Fibroblast of peridontal ligament (primary cell): ENCODE results near the gene NAA80.

Source experiments
- DNase-seq: peaks from one replicate; pipeline ENCODE4 v3.0.0-alpha.2; 2010; ENCODE audit errors: extremely low read depth

NAA80 gene

DNA sequence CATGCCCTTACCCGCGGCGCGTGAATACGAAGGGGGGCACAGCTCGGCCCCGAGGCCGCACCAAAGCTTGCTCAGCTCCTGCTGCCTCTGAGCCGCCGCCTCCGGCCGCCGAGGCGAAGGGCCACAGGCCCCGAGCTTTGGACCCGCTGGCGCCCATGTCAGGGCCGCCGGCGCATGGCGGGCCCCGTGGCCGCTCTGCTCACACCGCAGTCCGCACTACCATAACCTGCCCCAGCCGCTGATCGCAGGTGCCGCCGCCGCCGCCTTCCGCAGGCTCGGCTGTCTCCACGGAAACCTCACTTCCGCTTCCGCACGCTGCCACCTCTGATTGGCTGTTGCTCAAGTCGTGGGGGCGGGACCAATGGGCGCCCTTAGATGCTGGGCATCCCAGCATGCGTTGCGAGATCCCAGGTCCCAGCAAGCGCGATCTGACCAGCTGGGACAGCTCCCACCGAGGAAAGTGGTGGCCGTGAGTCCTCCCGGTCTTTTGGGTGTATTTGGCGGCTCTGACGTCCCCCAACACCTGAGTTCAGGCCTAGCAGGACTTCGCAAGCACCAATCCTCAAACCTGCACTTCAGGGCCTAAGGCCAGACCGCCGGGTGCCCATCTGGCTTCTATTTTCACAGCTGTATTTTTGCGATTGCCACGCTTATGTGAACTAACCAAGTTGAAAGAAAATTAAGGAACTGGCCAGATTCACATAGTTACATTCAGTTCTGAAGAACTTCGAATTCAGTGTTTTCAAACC, 28.9 kb upstream of the NAA80 start, which contains the start of gene TUSC2:
Gene TUSC2 (minus strand): TSS at position 281 of the 749 bp plus-strand sequence. CDS start 124 bp downstream, at position 157.
- peak; percentile 93 for DNase-seq

DNA sequence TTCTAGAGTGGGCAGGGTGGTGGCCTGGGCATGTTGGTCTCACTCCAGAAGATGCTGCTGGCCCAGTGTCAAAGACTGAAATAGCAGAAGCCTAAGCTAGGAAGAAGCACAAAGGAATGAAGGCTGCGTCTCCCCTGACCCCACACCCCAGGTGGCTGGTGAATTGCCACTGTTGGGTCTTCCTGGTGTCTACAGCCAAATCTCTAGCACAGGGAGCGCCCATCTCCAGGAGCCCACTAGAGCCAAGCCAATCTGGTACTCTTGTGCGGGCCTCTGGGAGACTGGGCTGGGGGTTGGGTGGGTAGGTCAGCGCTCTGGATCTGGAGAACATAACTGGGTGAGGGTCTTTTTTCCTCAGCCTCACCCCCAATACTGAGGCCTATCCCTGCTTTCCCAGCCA, 27.9 kb upstream of the NAA80 start:
- no peak for DNase-seq

DNA sequence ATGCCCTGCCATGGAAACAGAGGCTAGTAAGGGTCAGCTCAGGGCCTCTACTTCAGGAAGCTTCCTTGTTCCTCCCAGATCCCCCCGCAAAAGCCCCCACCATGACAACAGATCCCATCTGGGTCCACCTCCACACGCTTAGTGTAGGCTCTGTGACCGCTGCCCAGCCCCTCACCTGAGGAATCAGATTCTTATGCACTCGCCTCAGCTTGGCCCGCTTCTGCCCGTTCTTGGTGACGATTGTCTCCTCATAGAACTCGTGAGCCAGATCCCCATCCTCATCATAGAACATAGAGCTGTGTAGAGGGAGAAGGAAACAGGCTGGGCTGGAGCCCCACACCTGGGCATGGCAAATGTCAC, 27.0 kb upstream of the NAA80 start:
- no peak for DNase-seq

DNA sequence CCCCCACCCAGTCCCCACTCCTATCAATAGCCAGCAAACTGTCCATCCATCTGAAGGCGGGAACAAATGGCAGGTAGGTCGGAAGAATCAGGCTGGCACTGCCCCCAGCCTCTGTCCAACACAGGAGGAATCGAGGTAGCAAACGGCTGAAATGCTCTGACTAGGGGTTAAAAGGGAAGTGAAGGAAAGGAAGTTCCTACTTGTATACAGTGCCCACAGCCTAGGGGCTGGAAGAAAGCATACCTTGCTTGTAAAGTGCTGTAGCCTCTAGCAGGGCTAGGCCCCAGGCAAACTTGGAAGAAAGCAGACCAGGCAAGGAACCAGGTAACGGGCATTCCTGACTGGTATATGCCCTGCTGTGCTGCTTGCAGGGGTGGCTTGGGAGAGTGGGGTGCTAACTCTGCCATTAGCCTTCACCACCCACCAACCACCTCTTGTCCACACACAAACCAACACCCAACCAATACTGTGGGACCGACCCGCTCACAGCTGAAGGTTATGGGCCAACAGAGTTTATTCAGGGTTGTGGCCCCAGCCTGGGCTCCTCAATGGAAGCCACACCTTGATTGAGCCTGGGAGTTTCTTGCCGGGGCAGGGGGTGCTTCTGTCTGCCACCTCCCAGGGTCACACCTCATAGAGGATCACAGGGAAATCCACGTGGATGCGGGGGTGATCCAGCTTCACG, 26.4 kb upstream of the NAA80 start:
- DNase-seq: no peak

DNA sequence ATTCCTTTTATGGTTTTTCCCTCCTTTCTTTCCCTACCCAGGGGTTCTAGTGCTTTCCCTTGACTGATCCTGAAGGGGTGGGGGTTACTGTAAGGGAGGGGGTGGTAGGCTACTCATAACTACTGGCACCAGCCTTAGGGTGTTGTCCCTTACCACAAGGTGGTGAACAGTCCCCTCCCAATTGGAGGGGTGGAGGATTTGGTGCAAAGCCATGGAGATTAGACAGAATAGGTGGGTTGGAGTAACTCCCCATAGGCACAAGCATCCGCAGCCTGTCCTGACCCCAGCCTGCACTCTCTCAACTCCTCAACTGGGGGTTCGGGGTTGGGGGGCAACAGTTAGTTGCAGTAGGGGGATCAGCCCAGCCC, 25.9 kb upstream of the NAA80 start:
- DNase-seq: no peak

DNA sequence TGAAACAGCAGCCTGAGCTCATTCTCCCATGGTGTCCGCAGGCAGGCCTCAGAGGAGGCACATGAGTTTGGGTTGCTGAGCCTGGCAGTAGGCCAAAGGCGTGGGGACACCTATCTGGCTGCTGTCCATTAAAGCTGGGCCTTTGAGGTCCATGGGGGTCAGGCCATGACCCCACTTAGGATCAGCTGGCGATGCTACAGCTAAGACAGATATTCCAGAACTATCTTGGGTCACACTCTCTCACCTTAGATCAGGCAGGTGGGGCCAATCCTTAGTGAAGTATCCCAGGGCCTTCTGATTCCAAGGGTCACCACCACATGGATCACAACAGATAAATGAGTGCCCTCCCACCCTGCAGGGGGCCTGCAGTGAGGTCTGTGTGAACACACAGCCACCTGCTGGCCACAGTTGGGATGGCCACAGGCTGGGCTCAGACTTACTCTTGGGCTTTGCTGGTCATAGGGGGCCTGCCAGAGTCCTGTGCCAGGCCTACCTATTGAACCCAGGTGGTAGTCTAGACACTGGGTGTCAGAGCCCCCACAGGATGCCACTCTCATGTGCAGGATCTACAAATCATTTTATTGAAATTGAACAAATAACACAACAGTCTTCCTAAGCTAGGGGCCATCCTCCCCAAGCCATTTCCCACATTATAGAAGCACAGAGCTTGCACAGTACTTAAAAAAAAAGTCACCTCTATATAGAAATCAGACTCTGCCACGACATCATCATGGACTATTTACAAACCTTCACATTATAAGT, 25.3 kb upstream of the NAA80 start:
- DNase-seq: peak; percentile 60

DNA sequence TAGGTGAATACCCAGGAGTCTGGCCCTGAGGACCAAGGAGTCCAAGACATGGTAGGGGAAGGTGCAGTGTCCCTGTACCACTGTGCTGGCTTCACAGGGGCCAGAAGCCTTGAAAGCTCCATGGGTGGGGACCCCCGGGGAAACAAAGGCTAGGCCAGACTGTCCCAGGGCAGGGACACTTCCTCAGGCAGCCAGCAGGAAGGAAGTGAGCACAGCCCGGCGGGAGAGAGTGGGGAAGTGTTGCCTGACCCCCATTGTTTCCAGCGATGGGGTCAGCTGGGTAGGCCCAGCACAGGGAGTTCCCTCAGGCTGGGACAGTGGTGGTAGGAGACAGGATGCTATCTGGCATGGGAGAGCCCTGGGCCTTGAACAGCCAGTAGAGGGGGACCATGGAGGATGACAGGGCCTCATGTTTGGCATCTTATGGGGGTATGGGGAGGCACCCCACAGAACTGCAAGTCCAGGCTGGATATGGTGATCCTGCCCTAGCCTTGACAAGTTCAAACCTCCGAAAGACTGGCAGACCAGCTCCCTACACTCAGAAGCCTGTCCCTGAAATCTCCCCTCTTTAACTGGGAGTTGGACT, 24.5 kb upstream of the NAA80 start:
- DNase-seq: no peak

DNA sequence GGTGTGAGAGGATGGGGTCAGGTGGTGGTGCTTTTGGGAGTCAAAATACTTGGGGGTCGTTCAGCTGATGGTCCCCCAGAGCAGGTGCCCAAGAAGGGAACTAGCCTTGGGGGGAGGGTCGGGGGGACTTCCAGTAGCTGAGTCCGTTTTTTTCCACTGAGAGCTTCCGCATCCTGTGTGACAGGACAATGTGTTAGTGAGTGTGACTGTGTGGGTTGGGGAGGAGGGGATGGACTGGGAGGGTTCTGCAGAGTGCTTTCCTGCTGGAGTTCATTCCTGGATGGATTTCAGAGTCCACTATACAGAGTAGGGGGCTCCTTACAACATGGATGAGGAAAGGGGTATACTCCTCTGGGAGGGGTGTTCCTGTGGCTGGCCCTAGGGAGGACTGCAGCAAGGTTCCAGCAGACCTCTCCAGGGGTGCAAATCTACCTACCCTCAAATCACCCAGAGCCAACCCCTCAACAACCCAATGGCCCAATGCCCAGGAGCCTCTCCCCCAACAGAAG, 23.9 kb upstream of the NAA80 start:
- no peak for DNase-seq

DNA sequence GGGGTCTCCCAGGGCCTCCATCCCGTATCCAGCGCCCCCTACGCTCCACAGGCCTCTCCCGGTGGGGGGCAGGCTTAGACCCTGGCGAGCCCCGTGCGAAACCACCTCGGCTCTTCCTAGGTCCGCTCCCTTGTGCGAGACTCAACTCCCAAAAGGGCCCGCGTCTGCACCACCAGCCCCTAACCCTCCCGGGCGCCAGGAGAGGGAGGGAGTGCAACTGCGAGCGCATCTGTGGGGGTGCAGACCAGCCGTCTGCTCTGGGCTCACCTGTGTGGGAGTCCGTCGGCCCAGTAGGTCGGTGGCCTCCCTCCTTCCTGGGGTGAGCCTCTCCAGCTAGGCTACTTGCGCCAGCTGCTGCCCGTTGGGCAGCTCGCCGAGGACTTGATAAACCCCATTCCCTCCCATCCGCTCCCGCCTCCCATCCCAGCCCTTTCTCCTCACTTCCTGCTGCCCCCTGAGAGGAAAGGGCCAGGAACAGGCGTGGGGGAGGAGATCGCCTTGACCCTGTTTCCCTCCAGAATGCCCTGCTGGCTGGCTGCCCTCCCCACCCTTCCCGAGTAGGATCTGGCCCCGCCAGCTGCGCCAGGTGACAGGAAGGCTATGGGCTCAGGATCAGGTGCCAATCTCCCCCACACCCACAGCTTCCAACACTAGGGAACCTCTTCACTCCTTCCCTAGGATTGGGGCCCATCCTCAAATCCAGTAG, 23.3 kb upstream of the NAA80 start, which contains the start of gene HYAL2:
Gene HYAL2 (minus strand): TSS at position 360 of the 706 bp plus-strand sequence. CDS start 2,256 bp downstream, outside the sequence.
- no peak for DNase-seq

DNA sequence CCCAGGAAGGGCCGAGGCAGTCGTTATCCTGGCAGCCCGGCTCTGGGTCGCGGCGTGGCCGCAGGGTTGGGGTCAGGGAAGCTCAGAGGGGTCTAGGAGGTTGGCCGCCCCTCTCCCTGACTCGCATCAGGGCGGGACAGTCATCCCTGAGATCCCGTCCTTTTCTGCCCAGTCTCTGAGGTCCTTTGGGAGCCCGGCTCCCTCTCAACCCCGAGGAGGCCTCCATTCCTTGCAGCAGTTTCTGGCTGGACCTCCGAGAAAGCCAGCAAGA, 22.8 kb upstream of the NAA80 start:
- no peak for DNase-seq

DNA sequence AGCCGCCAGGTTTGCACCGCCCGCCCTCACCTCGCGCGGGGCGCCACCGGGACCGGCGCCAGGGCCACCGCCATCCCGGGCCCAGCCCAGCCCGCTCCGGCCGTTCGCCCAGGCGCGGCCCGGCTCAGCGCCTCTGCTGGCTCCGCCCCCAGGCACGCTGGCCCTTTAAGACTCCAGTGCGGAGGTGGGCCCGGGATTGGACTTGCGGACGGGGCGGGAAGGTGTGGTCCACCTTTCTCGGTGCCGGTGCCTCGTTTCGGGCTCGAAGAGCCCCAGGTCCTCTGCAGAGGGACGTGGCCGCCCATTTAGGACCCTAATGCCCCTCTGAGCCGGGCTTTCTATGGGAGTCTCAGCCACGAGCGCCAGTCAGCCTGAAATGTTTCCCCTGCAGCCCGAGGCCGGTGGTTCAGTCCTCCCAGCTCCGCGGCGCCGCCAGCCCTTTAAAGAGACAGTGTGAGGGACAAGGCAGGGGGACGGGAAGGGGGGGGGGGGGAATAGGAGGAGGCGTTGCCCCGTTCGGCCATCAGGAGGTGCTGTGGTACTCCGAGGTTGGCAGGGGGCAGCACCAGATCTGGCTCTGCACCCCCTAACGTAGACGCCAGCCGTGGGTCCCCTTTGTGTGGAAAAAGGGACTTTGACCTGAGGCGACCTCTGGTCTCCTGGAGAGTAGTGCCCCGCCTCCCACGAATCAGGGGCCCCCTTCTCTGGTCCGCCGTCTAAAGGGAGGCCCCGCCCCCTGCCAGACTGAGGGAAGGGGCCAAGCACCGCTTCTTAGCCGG, 22.3 kb upstream of the NAA80 start:
- peak; percentile 78 for DNase-seq

DNA sequence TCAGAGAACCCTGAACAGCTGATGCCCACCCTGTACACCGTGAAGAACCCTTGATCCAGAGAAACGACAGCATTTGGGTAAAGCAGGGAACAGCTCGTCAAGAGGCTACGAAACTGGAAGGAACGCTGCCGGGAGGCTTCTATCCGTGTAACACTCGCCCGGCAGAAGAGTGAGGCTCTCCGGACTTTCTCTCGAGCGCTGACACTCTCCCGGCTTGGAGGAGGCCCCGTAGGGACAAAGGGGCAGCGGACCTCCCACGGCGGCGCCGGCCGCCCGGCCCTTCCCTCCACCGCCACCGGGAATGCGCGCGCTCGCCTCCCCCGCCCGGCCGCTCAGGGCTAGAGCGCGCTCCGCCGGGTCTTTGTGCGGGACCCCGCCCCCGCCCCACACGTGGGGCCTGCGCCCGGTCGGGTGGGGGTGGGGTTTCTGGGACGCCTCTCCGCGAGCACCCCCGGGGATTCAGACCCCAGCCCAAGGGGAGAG, 21.7 kb upstream of the NAA80 start:
- peak; percentile 40 for DNase-seq

DNA sequence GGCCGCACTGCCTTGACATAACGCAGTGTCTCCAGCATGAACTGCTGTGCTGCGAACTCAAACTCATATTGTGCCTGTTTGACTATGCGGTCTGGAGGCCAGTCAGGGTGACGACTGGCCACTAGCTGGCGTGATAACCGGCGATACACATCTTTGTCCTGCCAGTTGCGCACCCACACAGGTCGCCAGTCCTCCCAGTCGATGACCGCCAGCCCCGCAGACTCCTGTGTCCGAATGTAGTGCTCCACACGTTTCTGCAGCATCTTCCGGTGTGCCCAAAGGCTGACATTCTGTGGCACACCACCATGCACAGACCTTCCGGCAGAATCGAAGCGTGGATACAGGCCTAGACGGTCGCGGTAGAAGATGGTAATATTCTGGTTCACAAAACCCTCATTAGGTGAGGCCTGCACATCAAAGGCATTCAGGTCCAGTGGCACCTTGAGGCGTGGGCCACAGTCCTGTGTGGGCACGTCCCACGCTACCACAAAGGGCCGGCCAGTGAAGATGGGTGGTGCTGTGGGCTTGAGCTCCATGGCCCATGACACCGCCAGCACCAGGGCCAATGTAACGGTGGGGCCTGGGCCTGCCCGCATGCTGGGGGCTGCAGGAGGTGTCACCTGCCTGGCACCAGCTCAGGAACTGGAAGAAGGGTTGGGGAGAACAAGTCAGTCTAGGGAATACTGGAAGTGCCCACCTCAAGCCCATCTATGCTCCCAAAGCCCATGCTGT, 20.9 kb upstream of the NAA80 start:
- DNase-seq: no peak

DNA sequence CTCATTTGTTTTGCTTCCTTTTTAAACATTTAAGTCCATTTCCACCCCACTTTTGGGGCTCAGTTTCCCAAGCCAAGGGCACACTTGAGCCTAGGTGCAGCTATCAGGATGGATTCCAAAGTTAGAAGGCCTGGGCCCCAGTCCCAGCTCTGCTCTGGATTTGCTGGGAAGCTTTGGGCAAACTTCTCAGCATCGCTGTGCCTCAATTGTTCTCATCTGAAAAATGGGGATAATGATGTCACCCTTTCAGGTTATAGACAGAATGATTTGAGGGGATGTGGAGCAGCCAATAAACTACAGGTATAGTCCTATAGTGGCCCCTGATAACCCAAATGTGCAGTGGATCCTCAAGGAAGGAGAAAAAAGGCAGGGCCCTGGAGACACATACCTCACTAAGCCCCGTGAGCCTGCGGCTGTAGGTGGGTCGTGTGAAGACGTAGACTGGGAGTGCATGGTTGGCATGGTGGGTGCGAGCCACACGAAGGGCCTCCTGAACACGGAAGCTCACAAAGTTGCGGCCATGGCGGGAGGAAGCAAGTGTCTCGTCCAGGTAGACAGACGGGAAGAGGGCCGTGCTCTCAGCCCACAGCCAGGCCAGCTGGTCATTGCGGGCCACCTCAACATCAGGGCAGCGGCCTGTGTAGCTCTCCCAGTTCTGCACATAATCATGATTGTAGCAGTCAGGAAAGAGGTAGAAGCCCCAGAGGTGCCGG, 20.1 kb upstream of the NAA80 start:
- DNase-seq: no peak

DNA sequence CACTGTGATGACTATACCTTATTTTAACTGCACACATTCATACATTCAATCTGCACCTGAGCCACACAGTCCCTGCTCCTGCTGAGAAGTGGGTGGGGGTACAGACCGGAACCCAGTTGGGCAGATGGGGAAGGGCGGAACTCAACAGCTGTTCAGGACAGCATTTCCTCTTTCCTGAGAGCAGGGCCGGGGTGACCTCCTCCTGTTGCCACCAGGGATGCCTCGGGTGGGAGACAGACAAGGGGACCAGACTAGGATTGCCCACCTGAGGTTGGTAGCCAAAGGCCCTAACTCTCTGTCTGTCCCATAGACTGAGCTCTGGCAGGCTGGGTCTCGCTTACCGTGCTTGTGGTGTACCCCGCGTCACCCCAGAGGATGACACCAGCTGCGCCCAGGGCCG, 19.4 kb upstream of the NAA80 start:
- DNase-seq: no peak

DNA sequence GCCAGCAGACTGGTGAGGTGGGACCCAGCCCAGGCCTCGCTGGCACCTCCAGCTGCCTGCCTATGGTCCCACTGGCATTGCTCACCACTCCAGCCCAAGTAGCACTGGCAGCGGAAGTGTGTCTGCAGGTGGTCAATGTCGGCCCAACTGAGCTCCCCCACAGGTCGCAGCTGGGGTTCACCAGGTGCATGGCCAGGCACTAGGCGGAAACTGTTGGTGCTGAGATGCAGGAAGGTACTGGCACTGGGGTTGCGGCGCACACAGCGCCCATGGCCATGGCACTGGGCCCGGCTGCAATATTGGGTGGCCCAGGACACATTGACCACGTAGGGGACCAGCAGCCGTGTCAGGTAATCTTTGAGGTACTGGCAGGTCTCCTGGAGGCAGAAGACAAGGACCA, 19.0 kb upstream of the NAA80 start:
- DNase-seq: no peak

DNA sequence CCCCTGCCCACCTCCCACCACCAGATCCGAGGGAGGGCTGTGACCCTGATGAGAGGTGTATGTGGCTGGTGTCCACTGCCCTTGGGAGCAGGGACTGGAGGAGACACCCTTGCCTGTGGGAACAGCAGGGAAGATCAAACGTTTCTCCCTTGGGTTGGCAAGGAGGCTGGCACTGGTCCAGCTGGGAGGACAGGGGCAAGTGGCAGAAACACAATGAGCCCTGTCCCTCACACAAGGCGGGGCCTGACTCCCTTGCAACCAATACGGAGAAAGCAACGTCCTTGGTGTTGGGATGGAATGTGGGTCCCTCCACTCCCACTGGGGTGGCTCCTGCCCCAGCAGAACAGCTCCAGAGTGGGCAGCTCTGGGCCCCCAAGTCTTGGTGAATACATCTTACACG, 18.1 kb upstream of the NAA80 start:
- DNase-seq: no peak

DNA sequence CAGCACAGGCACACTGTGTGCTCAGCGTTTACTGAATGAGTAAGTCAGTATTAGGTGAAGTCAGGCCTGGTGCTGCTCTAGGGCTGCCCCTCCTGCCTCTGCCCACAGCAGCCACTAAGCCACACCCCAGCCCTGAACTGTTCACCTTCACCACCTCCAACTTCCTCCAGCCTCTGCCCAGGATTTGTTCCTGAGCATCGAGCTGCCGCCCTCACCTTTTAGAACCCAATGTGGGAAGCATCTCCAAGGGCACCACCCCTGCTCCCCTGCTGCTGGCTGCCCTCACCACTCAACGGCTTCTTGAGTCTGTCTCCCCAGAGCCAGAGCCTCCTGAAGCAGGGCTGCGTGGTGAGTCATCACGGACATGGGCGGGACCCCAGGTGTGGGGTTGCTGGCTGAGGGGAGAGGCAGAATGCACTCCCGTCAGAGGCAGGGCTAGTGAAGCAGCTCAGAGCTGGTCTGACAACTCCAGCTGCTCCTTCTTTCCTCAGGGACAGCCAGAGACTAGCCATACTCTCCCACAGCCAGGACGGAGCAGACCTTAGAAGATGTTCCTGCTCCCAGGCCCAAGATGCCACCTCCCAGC, 17.5 kb upstream of the NAA80 start:
- DNase-seq: no peak

DNA sequence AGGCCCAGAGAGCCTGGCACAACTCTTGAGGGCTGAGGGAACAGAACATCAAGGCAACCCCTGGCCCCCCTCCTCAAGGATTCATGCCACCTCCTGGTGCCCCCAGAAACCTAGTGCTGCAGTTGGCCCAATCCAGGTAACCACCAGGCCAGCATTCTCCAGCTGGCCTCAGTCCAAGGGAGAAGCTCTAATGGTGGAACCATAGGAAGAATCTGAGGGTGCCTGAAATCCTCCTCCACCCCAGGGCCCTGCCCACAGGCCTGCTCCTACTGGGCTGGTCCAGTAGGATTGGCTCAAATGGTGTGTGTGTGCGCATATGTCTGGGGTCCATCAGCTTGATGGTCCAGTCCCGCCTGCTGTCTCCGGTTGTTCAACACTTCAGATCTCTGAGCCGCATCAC, 15.6 kb upstream of the NAA80 start:
- no peak for DNase-seq
